ENCODE data around the gene RABGEF1. TPM values are rescaled to one million over a fixed set of nuclear protein-coding genes. Genes with fewer than 3 reads are reported as not detected.

Gene RABGEF1
- total and polyA plus RNA-seq, 2 of the 8 experiments (the other 6 are each of a cell fraction or from before 2014, with no cell fraction given): 10.2 to 18.0 TPM

DNA sequence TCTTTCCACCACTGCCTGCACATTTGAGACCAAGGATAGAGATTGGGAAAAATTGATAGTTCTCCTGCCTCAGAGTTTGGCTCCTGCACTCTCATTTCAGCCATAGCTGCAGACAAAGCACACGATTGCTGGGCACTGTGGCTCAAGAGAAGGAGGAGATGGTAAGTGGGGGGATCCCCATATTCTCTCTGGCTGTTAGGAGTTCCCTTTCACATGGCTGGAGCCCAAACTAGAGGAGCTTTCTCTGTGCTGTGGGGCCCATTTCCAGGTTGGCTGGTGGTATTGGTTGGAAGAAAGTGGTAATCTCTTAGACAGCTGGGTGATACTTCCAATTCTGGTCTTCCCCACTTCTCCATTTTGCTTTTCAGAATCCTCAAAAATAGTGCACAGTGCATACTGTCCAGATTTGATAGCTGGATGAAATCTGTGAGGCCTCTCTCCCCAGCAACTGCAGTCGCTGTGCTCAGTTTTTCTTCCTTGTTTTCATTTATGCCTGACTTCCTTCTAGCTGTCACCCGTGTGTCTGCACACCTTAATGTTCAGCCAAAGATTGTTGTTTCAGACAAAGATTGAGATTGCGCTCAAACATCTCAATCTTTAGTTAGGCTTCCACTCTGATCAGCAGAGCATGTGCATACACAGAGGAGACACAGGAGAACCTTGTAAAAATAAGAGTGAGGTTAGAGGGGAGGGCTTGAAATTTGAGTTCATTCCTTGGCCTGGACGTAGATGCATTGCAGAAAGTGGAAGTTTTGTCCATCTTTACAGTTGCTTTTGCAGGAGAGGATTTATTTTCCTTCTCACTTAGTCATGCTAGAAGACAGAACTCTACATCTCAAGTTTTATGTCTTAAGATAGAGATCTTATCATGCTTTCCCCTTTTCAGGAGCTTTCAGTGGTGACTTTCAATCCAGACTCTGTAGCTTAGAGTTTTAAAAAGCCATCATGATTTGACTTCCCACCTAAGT lies 28.6 kb downstream of the RABGEF1 start:
- H3K23ac ChIP-seq (ENCODE audit: insufficient read length): no peak overlapping the region
- no peak overlapping the region for H2BK5ac ChIP-seq (ENCODE audit: low read depth, low read length)
- H3K9me3 ChIP-seq (ENCODE audit: insufficient read depth in 2 of 2, low read depth in 1 of 2, low read length in 1 of 2): no peaks in the 10 kb centered on the region
- no peak for DNase-seq (ENCODE audit: low read depth in 1 of 2, low spot score in 2 of 2)
- FAIRE-seq: no peak
- no peak overlapping the region for H4K8ac ChIP-seq (ENCODE audit: extremely low read depth, insufficient read depth, low read length)
- H3K9ac ChIP-seq (replicated peaks in 1 of 4; ENCODE audit: extremely low read depth in 1 of 4, low read depth in 3 of 4, low read length in 3 of 4): no peak overlapping the region
- no peak overlapping the region for H3K18ac ChIP-seq (ENCODE audit: extremely low read depth, low read length)
- H2BK120ac ChIP-seq (replicated peaks; ENCODE audit: low read depth, low read length): no peak overlapping the region
- H2BK12ac ChIP-seq (ENCODE audit: low read depth, low read length): no peak overlapping the region
- POLR2A ChIA-PET (ENCODE audit: partially characterized antibody): interaction anchor here (1.3 kb wide), 1 partner anchor 19 kb away, joined by 3 read pairs; no protein-coding TSS in a partner anchor
- no peaks in the 10 kb centered on the region for H3K23me2 ChIP-seq (ENCODE audit: low read depth, low read length)
- CTCF ChIA-PET (ENCODE audit: partially characterized antibody): interaction anchor here (1.1 kb wide), 1 partner anchor 212 kb away, joined by 4 read pairs; no protein-coding TSS in a partner anchor
- H3K36me3 ChIP-seq (ENCODE audit: control insufficient read depth in 2 of 4, insufficient read depth in 4 of 4, low read length in 3 of 4): peaks cover 0 to 6% (median 0%) of the 10 kb centered on the region in 4 experiments; a peak in 2 of 8 replicates
- peaks cover 0 to 2% of the 10 kb centered on the region in 2 experiments for H4K20me1 ChIP-seq (replicated peaks in 1 of 2; ENCODE audit: control insufficient read depth in 1 of 2, insufficient read depth in 2 of 2, low read length in 2 of 2)
- peaks cover 2% of the 10 kb centered on the region for H3K79me1 ChIP-seq (ENCODE audit: low read depth, low read length)
- no peak overlapping the region for H2AK5ac ChIP-seq (ENCODE audit: low read depth, low read length)
- no peak overlapping the region for H3K27ac ChIP-seq (ENCODE audit: low read depth, low read length)
- no peaks in the 10 kb centered on the region for H3K4me1 ChIP-seq (replicated peaks in 1 of 4; ENCODE audit: control insufficient read depth in 3 of 4, insufficient read depth in 4 of 4, low read length in 3 of 4)
- no peak overlapping the region for H4K5ac ChIP-seq (ENCODE audit: insufficient read length, low read depth, low read length)
- no peak overlapping the region for H2BK20ac ChIP-seq (ENCODE audit: low read length)
- no peak overlapping the region for H3K4ac ChIP-seq (replicated peaks; ENCODE audit: insufficient read length, low read depth, low read length)
- H3K4me3 ChIP-seq (ENCODE audit: extremely low read depth in 1 of 4, insufficient read depth in 2 of 4, low read depth in 3 of 4, low read length in 4 of 4): no peak overlapping the region
- no peaks in the 10 kb centered on the region for H3K27me3 ChIP-seq (replicated peaks in 1 of 4; ENCODE audit: control insufficient read depth in 3 of 4, extremely low read depth in 1 of 4, insufficient read depth in 3 of 4, low read length in 3 of 4)
- H2BK15ac ChIP-seq (ENCODE audit: low read length): no peak overlapping the region
- H2AFZ ChIP-seq (ENCODE audit: low read length): no peak overlapping the region
- H3K4me2 ChIP-seq (ENCODE audit: insufficient read depth in 1 of 2, low read depth in 2 of 2, low read length in 2 of 2): no peak overlapping the region
- H4K91ac ChIP-seq (replicated peaks; ENCODE audit: insufficient read length, low read length): no peak overlapping the region
- no peak overlapping the region for H3K56ac ChIP-seq (replicated peaks; ENCODE audit: insufficient read length, low read depth, low read length)
- H3K79me2 ChIP-seq (ENCODE audit: control insufficient read depth in 1 of 2, insufficient read depth in 2 of 2, low read length in 2 of 2): peaks cover 0 to 25% of the 10 kb centered on the region in 2 experiments; a peak in 2 of 4 replicates
- H3K14ac ChIP-seq (ENCODE audit: insufficient read length): no peak overlapping the region
- WGBS, 2 experiments (ENCODE audit: extremely low coverage in 1 of 2, insufficient coverage in 1 of 2, insufficient read length in 1 of 2, insufficient replicate concordance in 2 of 2, low coverage in 1 of 2, low lambda C conversion rate in 2 of 2, missing lambda C conversion rate in 1 of 2): 90% methylated on average over 5 of the region's 5 CpGs; no CpG with 5 or more reads in 1 of the 2 experiments
- TF ChIP-seq CBX5 (IDR thresholded peaks at IDR 0.05; ENCODE audit: low read depth, low read length) (no peak), FOSL1 (IDR thresholded peaks at IDR 0.05; ENCODE audit: insufficient read depth, low read depth, low read length) (no peak), SP4 (IDR thresholded peaks at IDR 0.05; ENCODE audit: low read length) (no peak), SP1 (IDR thresholded peaks at IDR 0.05; ENCODE audit: low read depth, low read length) (no peak), KDM5A (IDR thresholded peaks at IDR 0.05; ENCODE audit: low read length) (no peak), KDM1A (IDR thresholded peaks at IDR 0.05; ENCODE audit: borderline replicate concordance, low read length) (no peak), CHD2 (IDR thresholded peaks at IDR 0.05; ENCODE audit: low read length) (no peak), JUND (IDR thresholded peaks at IDR 0.05; ENCODE audit: low read length) (no peak), CREB1 (IDR thresholded peaks at IDR 0.05) (no peak)
- TF ChIP-seq, protein P1, sequence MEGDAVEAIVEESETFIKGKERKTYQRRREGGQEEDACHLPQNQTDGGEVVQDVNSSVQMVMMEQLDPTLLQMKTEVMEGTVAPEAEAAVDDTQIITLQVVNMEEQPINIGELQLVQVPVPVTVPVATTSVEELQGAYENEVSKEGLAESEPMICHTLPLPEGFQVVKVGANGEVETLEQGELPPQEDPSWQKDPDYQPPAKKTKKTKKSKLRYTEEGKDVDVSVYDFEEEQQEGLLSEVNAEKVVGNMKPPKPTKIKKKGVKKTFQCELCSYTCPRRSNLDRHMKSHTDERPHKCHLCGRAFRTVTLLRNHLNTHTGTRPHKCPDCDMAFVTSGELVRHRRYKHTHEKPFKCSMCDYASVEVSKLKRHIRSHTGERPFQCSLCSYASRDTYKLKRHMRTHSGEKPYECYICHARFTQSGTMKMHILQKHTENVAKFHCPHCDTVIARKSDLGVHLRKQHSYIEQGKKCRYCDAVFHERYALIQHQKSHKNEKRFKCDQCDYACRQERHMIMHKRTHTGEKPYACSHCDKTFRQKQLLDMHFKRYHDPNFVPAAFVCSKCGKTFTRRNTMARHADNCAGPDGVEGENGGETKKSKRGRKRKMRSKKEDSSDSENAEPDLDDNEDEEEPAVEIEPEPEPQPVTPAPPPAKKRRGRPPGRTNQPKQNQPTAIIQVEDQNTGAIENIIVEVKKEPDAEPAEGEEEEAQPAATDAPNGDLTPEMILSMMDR (IDR thresholded peaks at IDR 0.05; ENCODE audit: control extremely low read depth in 1 of 3, insufficient read depth in 1 of 3, low read depth in 1 of 3, low read length in 3 of 3): no peak
